GM18508 (cell line): ENCODE measurements around the gene RGS7BP.
A peak's percentile ranks its signal among the peaks of the same experiment; 100 is the strongest.
"Not testable (repeated sequence)": the region's sequence is repeated elsewhere in the genome, so short reads cannot be mapped to it uniquely, and the experiment has no call there.

Source experiments
- ATAC-seq: cut with Tn5 transposase; IDR thresholded peaks from one replicate; pipeline ENCODE4 v1.9.1; 2021; ENCODE audit warnings: moderate number of reproducible peaks; ENCODE audit not compliant: insufficient read depth, unreplicated experiment

RGS7BP gene

GRCh38 chr5:64557911-64558310 lies 52.1 kb downstream of the RGS7BP start:
- ATAC-seq = no peak

DNA sequence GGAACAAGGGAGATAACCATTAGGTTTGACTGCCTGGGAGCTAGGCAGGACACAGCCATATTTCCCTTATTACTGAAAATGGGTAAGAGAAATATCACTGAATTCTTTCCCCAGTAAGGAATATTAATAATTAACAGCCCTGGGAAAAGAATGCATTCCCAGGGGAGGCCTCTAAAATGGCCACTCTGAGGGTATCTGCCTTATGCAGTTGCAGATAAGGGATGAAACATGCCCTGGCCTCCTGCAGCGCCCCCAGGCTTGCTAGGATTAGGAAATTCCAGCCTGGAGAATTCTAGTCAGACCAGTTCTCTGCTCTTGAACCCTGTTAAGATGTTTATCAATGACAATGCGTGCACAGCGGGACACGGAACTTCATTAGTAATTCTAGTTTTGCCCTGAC lies 52.8 kb downstream of the RGS7BP start:
- ATAC-seq = not testable (repeated sequence)

DNA sequence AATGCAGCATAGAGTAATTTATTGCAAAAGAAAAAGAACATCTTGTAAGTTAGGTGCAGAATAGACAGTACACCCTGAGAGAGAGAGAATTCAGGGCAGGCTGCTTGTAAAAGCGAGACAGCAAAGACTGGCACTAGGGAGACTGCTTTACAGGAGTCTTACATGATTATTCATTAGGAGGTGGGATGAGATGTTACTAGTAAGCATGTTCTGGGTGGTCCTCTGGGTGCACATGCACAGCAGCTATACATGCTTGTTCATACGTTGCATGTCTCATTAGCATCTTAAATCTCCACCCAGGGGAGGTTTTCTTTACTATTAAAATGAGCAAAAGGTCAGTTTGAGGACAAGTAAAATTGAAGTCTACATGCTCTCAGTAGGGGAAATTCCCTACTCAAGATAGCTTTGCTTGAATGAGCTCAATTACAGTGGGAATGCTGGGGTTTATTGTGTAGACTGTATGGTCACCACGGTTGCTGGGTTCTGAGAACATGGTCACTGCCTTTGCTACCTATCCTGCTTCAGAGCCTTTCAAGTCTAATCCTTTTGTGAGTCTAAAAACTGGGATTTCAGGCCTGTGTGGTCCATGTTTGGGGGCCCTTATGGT lies 60.6 kb downstream of the RGS7BP start:
- ATAC-seq = no peak

DNA sequence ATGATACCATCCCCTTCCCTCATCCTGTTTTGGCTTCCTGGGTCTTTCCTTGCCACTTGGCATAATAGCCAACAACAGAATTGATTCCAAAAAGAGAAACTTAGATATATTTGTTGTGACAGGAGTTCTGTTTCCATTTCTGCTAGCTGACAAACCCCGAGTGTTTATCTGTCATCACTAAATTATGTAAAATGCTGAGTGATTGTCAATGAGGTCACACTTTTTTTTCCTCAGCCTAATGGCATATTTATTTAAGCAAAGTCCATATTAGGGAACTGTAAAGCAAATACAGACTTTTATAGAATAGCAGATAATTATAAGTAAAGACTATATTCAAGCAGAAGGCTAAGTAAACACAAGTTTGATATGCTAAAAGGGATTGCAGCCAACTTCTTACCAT lies 64.0 kb downstream of the RGS7BP start:
- ATAC-seq = no peak

GRCh38 chr5:64570395-64570996 lies 64.7 kb downstream of the RGS7BP start:
- ATAC-seq = no peak

GRCh38 chr5:64575561-64575960 lies 69.7 kb downstream of the RGS7BP start:
- ATAC-seq = no peak

DNA sequence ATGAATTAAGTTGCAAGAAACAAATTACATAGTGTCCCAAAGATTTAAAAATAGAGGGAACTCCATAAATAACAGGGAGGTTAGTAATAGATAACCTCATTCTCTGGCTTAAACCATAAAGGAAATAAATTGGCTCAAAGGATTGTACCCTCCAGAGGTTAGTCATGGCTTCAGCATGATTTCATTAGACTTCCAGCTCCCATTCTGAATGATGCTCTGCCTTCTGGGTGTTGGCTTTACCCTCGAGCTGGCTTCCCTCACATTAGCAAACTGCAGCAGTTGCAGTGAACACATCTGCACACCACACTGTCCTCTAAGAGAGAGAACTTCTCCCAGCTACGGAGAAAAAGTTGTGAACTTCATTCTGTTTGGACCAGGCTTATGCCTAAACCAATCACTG lies 70.4 kb downstream of the RGS7BP start:
- ATAC-seq = no peak

- no peak for ATAC-seq
Observed at GRCh38 chr5:64585646-64586045, 79.8 kb downstream of the RGS7BP start.

DNA sequence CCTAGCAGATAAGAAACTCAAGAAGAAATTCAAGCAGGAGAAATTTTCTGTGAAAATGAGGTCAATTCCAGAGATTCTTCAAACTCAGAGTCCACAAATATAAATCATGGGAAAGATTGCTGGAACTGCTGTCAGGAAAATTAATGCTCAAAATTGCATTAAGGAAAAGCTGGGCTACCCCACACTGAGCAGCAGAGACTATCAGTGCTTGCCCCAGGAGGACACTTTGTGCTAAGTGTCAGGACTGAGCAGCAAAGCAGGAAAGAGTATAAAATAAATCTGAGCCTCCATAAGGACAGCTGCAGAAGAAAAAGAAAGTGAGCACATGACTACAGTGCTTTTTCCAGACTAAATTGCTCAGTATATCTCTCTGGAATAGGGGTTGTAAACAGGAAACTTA lies 81.6 kb downstream of the RGS7BP start:
- no peak for ATAC-seq

- ATAC-seq = no peak
Observed at GRCh38 chr5:64592730-64593341, 87.0 kb downstream of the RGS7BP start.

- no peak for ATAC-seq
Observed at GRCh38 chr5:64594025-64594424, 88.2 kb downstream of the RGS7BP start.

DNA sequence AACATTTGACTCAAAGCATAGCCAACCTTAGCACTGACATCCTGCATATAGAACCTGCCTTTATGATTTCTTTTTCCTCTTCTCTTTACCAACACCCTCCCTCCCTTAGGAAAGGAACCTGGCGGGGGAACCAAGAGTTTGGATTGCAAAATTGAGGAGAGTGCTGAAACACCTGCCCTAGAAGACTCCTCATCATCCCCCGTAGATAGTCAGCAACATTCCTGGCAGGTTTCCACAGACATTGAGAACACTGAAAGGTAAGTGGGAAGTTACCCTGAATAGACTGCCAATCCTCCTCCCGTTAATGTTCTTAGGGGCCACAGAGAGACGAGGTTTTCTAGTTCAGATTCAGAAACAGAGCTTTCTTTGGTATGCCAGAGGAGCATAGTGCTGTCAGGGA lies 88.8 kb downstream of the RGS7BP start:
- no peak for ATAC-seq

- no peak for ATAC-seq
Observed at GRCh38 chr5:64595031-64595855, 89.4 kb downstream of the RGS7BP start.

- ATAC-seq = no peak
Observed at GRCh38 chr5:64599226-64599625, 93.4 kb downstream of the RGS7BP start.

GRCh38 chr5:64603676-64604075 lies 97.9 kb downstream of the RGS7BP start:
- no peak for ATAC-seq

GRCh38 chr5:64606926-64607325 lies 101.1 kb downstream of the RGS7BP start:
- ATAC-seq = no peak

DNA sequence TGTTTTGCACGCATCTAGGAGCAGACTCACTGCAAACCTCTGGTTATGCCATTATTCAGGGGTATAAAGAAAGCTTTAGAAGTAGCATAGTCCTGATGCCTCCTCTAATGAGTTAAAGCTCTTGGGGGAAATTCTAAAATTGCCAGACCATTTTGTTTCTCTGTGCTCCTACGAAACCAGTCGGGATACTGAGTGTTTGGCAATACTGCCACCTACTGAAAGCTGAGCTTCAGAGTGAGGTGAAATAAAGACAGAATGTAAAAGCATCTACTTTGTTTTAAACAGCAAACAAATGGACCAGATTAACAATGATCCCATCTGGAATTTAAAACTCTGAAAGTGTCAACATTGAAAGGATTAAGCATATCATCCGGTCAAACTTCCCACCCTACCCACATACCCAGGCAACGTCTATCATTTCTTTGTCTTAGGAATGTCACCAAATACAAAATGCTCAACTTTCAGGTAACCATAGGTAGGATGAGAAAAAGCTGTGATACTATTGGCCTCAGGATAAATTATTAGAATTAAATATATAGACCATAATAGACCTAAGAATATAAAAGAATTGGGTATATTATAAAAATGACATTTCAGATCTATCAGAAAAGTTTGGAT lies 106.6 kb downstream of the RGS7BP start:
- ATAC-seq = no peak

DNA sequence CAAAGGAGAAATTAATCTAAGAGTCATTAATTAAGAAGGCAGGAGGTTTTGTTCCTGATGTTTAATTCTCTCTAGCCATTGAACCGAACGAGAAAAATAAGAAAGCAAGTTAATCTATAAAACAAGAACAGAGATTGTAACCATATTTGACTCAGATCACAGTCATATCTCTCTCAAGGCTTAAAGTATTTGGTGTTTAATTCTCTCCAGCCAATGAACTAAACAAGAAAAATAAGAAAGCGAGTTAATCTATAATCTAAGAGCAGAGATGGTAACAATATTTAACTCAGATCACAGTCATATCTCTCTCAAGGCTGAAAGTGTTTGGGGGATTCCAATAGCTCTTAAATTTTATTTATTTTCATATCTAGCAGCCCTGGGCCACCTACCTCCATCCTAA lies 110.1 kb downstream of the RGS7BP start:
- peak; percentile 100 for ATAC-seq

DNA sequence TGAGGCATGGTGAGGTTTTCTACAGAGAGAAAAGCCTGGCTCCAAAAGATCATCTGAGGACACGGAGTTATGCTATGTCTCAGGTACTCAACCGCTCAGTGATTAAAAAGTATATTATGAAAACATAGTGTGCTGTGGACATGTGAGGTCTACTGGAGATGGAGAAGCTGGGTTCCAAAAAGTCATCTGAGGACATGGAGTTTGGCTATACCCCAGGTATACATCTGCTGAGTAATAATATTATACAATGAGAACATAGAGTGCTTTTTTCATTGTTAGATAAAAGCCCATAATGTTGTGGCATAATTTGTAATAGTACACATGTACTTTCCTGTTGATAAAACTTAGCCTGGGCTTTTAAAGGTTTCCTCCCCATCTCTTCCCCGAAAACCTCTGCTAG lies 113.8 kb downstream of the RGS7BP start:
- ATAC-seq = no peak

DNA sequence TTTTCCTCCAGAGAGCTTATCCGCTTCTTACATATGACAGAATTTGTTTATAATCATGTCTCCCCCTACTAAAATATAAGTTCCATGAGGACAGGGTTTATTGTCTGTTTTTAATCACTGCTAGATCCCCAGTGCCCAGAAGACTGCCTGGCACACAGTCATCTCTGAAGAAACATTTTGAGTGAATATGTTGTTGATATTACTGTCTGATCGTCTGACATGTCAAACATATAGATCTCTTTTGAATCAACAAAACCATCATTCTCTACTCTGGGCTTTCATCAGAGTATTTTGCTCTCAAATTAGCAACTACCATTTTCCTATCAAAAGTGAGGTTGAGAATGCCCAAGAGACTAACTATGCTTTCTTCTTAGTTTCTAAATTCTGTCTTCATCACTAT lies 117.2 kb downstream of the RGS7BP start:
- ATAC-seq = no peak

GRCh38 chr5:64625678-64626077 lies 119.9 kb downstream of the RGS7BP start:
- ATAC-seq = no peak
